HG03342 (cell line): ENCODE data around the gene JAKMIP2.
A peak's percentile ranks its signal among the peaks of the same experiment; 100 is the strongest.
"Not testable (repeated sequence)": the region's sequence is repeated elsewhere in the genome, so short reads cannot be mapped to it uniquely, and the experiment has no call there.

Source experiments
- ATAC-seq: cut with Tn5 transposase; IDR thresholded peaks from one replicate; pipeline ENCODE4 v1.9.1; 2021; ENCODE audit warnings: mild to moderate bottlenecking, moderate library complexity; ENCODE audit not compliant: unreplicated experiment

Gene JAKMIP2

GRCh38 chr5:147666419-147666818, 116.1 kb downstream of the JAKMIP2 start:
- ATAC-seq = no peak

- ATAC-seq = no peak
These were observed 121.0 kb downstream of the JAKMIP2 start for GRCh38 chr5:147661541-147661940.

- ATAC-seq = no peak
These were observed 123.2 kb downstream of the JAKMIP2 start for GRCh38 chr5:147659166-147659929.

- ATAC-seq = no peak
These were observed 124.1 kb downstream of the JAKMIP2 start for GRCh38 chr5:147658293-147658932.

- no peak for ATAC-seq
These were observed 133.9 kb downstream of the JAKMIP2 start for GRCh38 chr5:147648597-147648996.

- no peak for ATAC-seq
These were observed 137.3 kb downstream of the JAKMIP2 start for GRCh38 chr5:147645197-147645596.

- no peak for ATAC-seq
These were observed 138.1 kb downstream of the JAKMIP2 start for GRCh38 chr5:147644460-147644859.

- ATAC-seq = no peak
These were observed 139.4 kb downstream of the JAKMIP2 start for GRCh38 chr5:147643142-147643541.

GRCh38 chr5:147642666-147643065, 139.9 kb downstream of the JAKMIP2 start:
- ATAC-seq = no peak

GRCh38 chr5:147639321-147639720, 143.2 kb downstream of the JAKMIP2 start:
- ATAC-seq = no peak

- no peak for ATAC-seq
These were observed 145.9 kb downstream of the JAKMIP2 start for GRCh38 chr5:147636729-147636984.

GRCh38 chr5:147635882-147636728, 146.4 kb downstream of the JAKMIP2 start:
- ATAC-seq = no peak

GRCh38 chr5:147635439-147635838, 147.1 kb downstream of the JAKMIP2 start:
- ATAC-seq = not testable (repeated sequence)

GRCh38 chr5:147633173-147633572, 149.4 kb downstream of the JAKMIP2 start:
- no peak for ATAC-seq

GRCh38 chr5:147631428-147632003, 151.0 kb downstream of the JAKMIP2 start:
- ATAC-seq = no peak

- no peak for ATAC-seq
These were observed 153.3 kb downstream of the JAKMIP2 start for GRCh38 chr5:147629196-147629595.

- ATAC-seq = peak; percentile 92
These were observed 154.3 kb downstream of the JAKMIP2 start for GRCh38 chr5:147628058-147628895.

GRCh38 chr5:147626464-147626863, 156.1 kb downstream of the JAKMIP2 start:
- no peak for ATAC-seq

GRCh38 chr5:147621016-147621415, 161.5 kb downstream of the JAKMIP2 start:
- no peak for ATAC-seq

GRCh38 chr5:147619281-147619878, 163.1 kb downstream of the JAKMIP2 start:
- no peak for ATAC-seq
